HL-60 (cell line): ENCODE measurements around the gene PECR.

Experiments
- GABPA ChIP-seq: IDR thresholded peaks from 2 replicates; pipeline ENCODE4 v1.6.1; 2012; ENCODE audit warnings: low read depth
- POLR2AphosphoS5 ChIP-seq: IDR thresholded peaks from 2 replicates; pipeline ENCODE4 v1.6.1; 2012; ENCODE audit warnings: low read depth
- SPI1 ChIP-seq: IDR thresholded peaks from 2 replicates; pipeline ENCODE4 v1.6.1; 2012; ENCODE audit warnings: low read depth, mild to moderate bottlenecking, borderline replicate concordance
- TF ChIP-seq, protein P1 (sequence below): IDR thresholded peaks from one replicate; pipeline ENCODE4 v1.5.1; 2011; ENCODE audit warnings: low read length, control low read depth, inconsistent platforms; ENCODE audit not compliant: insufficient read depth
- TF ChIP-seq, protein P2 (sequence below): IDR thresholded peaks from 2 replicates; pipeline ENCODE4 v1.6.1; 2012; ENCODE audit warnings: low read depth; ENCODE audit not compliant: insufficient replicate concordance

DNA sequence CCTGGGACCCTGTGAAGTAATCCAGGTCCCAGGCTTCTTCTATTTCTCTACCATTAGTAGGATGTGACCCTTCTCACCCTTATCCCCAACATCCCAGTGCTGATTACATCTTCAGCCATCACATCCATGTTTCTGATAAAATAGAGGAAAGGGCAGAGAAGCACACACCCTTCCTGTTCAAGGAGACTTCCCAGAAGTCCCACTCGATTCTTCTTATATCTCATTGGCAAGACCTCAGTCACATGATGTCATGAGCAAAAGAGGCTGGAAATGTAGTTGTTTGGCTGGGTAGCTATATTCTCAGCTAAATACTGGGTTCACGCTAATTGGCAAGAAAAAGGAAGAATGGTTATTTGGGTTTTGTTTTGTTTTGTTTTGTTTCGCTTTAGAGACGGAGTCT lies 19.5 kb upstream of the PECR start:
- TF ChIP-seq, protein P1, sequence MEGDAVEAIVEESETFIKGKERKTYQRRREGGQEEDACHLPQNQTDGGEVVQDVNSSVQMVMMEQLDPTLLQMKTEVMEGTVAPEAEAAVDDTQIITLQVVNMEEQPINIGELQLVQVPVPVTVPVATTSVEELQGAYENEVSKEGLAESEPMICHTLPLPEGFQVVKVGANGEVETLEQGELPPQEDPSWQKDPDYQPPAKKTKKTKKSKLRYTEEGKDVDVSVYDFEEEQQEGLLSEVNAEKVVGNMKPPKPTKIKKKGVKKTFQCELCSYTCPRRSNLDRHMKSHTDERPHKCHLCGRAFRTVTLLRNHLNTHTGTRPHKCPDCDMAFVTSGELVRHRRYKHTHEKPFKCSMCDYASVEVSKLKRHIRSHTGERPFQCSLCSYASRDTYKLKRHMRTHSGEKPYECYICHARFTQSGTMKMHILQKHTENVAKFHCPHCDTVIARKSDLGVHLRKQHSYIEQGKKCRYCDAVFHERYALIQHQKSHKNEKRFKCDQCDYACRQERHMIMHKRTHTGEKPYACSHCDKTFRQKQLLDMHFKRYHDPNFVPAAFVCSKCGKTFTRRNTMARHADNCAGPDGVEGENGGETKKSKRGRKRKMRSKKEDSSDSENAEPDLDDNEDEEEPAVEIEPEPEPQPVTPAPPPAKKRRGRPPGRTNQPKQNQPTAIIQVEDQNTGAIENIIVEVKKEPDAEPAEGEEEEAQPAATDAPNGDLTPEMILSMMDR = no peak
- no peak for TF ChIP-seq GABPA
- TF ChIP-seq, protein P2, sequence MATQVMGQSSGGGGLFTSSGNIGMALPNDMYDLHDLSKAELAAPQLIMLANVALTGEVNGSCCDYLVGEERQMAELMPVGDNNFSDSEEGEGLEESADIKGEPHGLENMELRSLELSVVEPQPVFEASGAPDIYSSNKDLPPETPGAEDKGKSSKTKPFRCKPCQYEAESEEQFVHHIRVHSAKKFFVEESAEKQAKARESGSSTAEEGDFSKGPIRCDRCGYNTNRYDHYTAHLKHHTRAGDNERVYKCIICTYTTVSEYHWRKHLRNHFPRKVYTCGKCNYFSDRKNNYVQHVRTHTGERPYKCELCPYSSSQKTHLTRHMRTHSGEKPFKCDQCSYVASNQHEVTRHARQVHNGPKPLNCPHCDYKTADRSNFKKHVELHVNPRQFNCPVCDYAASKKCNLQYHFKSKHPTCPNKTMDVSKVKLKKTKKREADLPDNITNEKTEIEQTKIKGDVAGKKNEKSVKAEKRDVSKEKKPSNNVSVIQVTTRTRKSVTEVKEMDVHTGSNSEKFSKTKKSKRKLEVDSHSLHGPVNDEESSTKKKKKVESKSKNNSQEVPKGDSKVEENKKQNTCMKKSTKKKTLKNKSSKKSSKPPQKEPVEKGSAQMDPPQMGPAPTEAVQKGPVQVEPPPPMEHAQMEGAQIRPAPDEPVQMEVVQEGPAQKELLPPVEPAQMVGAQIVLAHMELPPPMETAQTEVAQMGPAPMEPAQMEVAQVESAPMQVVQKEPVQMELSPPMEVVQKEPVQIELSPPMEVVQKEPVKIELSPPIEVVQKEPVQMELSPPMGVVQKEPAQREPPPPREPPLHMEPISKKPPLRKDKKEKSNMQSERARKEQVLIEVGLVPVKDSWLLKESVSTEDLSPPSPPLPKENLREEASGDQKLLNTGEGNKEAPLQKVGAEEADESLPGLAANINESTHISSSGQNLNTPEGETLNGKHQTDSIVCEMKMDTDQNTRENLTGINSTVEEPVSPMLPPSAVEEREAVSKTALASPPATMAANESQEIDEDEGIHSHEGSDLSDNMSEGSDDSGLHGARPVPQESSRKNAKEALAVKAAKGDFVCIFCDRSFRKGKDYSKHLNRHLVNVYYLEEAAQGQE = no peak
- no peak for TF ChIP-seq POLR2AphosphoS5
- no peak for TF ChIP-seq SPI1
